Measurements from ENCODE around the gene EDN2. TPM values are rescaled to one million over a fixed set of nuclear protein-coding genes. Genes with fewer than 3 reads are reported as not detected.

Gene EDN2
- total RNA-seq, 1 experiment from 2014 or later = not detected

GRCh38 chr1:41473738-41474362 lies 10.6 kb downstream of the EDN2 start:
- H3K27ac ChIP-seq (ENCODE audit: low read depth, low read length, poor library complexity, severe bottlenecking) = no peak overlapping the region
- H3K27me3 ChIP-seq (replicated peaks; ENCODE audit: insufficient read depth, low read depth, low read length, poor library complexity) = no peaks in the 10 kb centered on the region
- no peak for DNase-seq (ENCODE audit: low spot score)
- TF ChIP-seq EZH2 (IDR thresholded peaks at IDR 0.05; ENCODE audit: borderline replicate concordance, low read depth, low read length, poor library complexity, severe bottlenecking) = no peak
- no peak for TF ChIP-seq CTCF (conservative IDR thresholded peaks at IDR 0.05; ENCODE audit: low read depth, low read length)
- ChIA-PET CTCF (no interaction called here), POLR2A (ENCODE audit: low non-redundant PET) (no interaction called here)
- intact Hi-C loops (cut with micrococcal nuclease; ENCODE audit: unreplicated experiment) = no loop called here
- peaks cover 13% of the 10 kb centered on the region for H3K4me1 ChIP-seq (ENCODE audit: insufficient read depth, low read length, poor library complexity, severe bottlenecking)
- no peaks in the 10 kb centered on the region for H3K36me3 ChIP-seq (ENCODE audit: insufficient read depth, low read length, poor library complexity, severe bottlenecking)
- BruUV-seq (replicated peaks) = no TSS peak
- no peaks in the 10 kb centered on the region for H3K9me3 ChIP-seq (ENCODE audit: low read depth, low read length, poor library complexity, severe bottlenecking)
- H3K4me3 ChIP-seq (ENCODE audit: low read depth, low read length, poor library complexity, severe bottlenecking) = no peak overlapping the region

GRCh38 chr1:41471658-41472057 lies 12.8 kb downstream of the EDN2 start:
- no peaks in the 10 kb centered on the region for H3K9me3 ChIP-seq (ENCODE audit: low read depth, low read length, poor library complexity, severe bottlenecking)
- POLR2A ChIA-PET (ENCODE audit: low non-redundant PET) = no interaction called here
- CTCF ChIA-PET = no interaction called here

GRCh38 chr1:41469706-41470105 lies 14.8 kb downstream of the EDN2 start:
- no peak for DNase-seq (ENCODE audit: low spot score)
- Histone ChIP-seq H3K27me3 (replicated peaks; ENCODE audit: insufficient read depth, low read depth, low read length, poor library complexity) (no peaks in the 10 kb centered on the region), H3K4me1 (ENCODE audit: insufficient read depth, low read length, poor library complexity, severe bottlenecking) (no peaks in the 10 kb centered on the region), H3K4me3 (ENCODE audit: low read depth, low read length, poor library complexity, severe bottlenecking) (no peak overlapping the region), H3K36me3 (ENCODE audit: insufficient read depth, low read length, poor library complexity, severe bottlenecking) (no peaks in the 10 kb centered on the region), H3K27ac (ENCODE audit: low read depth, low read length, poor library complexity, severe bottlenecking) (no peak overlapping the region), H3K9me3 (ENCODE audit: low read depth, low read length, poor library complexity, severe bottlenecking) (no peaks in the 10 kb centered on the region)
- ChIA-PET CTCF (no interaction called here), POLR2A (ENCODE audit: low non-redundant PET) (no interaction called here)
- intact Hi-C loops (cut with micrococcal nuclease; ENCODE audit: unreplicated experiment) = no loop called here
- no peak for TF ChIP-seq CTCF (conservative IDR thresholded peaks at IDR 0.05; ENCODE audit: low read depth, low read length)
- TF ChIP-seq EZH2 (IDR thresholded peaks at IDR 0.05; ENCODE audit: borderline replicate concordance, low read depth, low read length, poor library complexity, severe bottlenecking) = no peak
- no TSS peak for BruUV-seq (replicated peaks)

More at GRCh38 chr1:41471658-41472057, 12.8 kb downstream of the EDN2 start:
- peaks cover 3% of the 10 kb centered on the region for H3K4me1 ChIP-seq (ENCODE audit: insufficient read depth, low read length, poor library complexity, severe bottlenecking)
- TF ChIP-seq EZH2 (IDR thresholded peaks at IDR 0.05; ENCODE audit: borderline replicate concordance, low read depth, low read length, poor library complexity, severe bottlenecking) = no peak
- no peak for TF ChIP-seq CTCF (conservative IDR thresholded peaks at IDR 0.05; ENCODE audit: low read depth, low read length)
- DNase-seq (ENCODE audit: low spot score) = no peak
- H3K4me3 ChIP-seq (ENCODE audit: low read depth, low read length, poor library complexity, severe bottlenecking) = no peak overlapping the region
- intact Hi-C loops (cut with micrococcal nuclease; ENCODE audit: unreplicated experiment) = no loop called here
- H3K36me3 ChIP-seq (ENCODE audit: insufficient read depth, low read length, poor library complexity, severe bottlenecking) = no peaks in the 10 kb centered on the region
- BruUV-seq (replicated peaks) = no TSS peak
- no peaks in the 10 kb centered on the region for H3K27me3 ChIP-seq (replicated peaks; ENCODE audit: insufficient read depth, low read depth, low read length, poor library complexity)
- H3K27ac ChIP-seq (ENCODE audit: low read depth, low read length, poor library complexity, severe bottlenecking) = no peak overlapping the region
